ENCODE measurements around the gene LSG1. TPM values are rescaled to one million over a fixed set of nuclear protein-coding genes. Genes with fewer than 3 reads are reported as not detected.
"Not testable (repeated sequence)": the region's sequence is repeated elsewhere in the genome, so short reads cannot be mapped to it uniquely, and the experiment has no call there.

The LSG1 gene
- total and polyA plus RNA-seq, 2 donors from 2014 or later, result 14.8 to 33.3 TPM

DNA sequence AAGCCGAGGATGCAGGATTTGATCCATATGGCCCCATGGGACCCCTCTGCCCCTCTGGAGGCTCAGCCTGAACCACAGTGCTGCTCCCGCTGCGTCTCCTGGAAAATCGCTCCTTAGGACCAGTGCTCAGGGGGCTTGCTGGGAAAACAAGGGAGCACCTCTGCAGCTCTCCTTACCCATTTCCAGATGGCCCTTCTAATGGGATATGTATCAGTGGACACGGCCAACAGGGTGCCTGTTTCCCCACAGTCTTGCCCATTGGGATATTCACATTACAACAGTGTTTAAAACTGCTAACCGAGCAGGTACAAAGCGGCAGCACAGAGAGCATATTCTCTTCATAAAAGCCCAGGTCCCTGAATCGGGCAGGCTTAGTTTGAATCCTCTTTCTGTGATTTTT, 65.8 kb downstream of the LSG1 start:
- no peak overlapping the region for H3K4me3 ChIP-seq (ENCODE audit: low read length in 3 of 3)
- intact Hi-C loops (cut with DNase I), result no loop called here
- FAIRE-seq, result no peak
- H3K9me3 ChIP-seq (ENCODE audit: control insufficient read depth in 2 of 3, insufficient read depth in 1 of 3, low read length in 3 of 3), result no peaks in the 10 kb centered on the region
- TF ChIP-seq, protein P1, sequence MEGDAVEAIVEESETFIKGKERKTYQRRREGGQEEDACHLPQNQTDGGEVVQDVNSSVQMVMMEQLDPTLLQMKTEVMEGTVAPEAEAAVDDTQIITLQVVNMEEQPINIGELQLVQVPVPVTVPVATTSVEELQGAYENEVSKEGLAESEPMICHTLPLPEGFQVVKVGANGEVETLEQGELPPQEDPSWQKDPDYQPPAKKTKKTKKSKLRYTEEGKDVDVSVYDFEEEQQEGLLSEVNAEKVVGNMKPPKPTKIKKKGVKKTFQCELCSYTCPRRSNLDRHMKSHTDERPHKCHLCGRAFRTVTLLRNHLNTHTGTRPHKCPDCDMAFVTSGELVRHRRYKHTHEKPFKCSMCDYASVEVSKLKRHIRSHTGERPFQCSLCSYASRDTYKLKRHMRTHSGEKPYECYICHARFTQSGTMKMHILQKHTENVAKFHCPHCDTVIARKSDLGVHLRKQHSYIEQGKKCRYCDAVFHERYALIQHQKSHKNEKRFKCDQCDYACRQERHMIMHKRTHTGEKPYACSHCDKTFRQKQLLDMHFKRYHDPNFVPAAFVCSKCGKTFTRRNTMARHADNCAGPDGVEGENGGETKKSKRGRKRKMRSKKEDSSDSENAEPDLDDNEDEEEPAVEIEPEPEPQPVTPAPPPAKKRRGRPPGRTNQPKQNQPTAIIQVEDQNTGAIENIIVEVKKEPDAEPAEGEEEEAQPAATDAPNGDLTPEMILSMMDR (IDR thresholded peaks at IDR 0.05; ENCODE audit: borderline replicate concordance, extremely low read depth, insufficient read depth), result no peak
- no peak for DNase-seq
- H3K27me3 ChIP-seq (ENCODE audit: control insufficient read depth, insufficient read depth, low read length), result no peaks in the 10 kb centered on the region
- no peak overlapping the region for H3K9ac ChIP-seq (ENCODE audit: low read length in 3 of 3)
- no peaks in the 10 kb centered on the region for H3K4me1 ChIP-seq (ENCODE audit: control insufficient read depth in 2 of 3, insufficient read depth in 2 of 3, low read depth in 1 of 3, low read length in 3 of 3)
- H3K36me3 ChIP-seq (ENCODE audit: control insufficient read depth in 2 of 3, insufficient read depth in 3 of 3, low read length in 3 of 3), result no peaks in the 10 kb centered on the region
- no peak overlapping the region for H3K27ac ChIP-seq (ENCODE audit: low read depth in 2 of 2, low read length in 2 of 2)

DNA sequence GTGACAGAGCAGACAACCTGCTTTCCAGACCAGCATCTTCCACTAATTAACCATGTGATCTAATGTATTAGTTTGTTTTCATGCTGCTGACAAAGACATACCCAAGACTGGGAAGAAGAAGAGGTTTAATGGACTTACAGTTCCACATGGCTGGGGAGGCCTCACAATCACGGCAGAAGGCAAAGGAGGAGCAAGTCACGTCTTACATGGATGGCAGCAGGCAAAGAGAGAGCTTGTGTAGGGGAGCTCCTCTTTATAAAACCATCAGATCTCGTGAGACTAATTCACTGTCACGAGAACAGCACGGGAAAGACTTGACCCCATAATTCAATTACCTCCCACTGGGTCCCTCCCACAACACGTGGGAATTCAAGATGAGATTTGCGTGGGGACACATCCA, 66.7 kb downstream of the LSG1 start:
- H3K36me3 ChIP-seq (ENCODE audit: control insufficient read depth in 2 of 3, insufficient read depth in 3 of 3, low read length in 3 of 3); H3K9me3 ChIP-seq (ENCODE audit: control insufficient read depth in 2 of 3, insufficient read depth in 1 of 3, low read length in 3 of 3); intact Hi-C loops (cut with DNase I); H3K27me3 ChIP-seq (ENCODE audit: control insufficient read depth, insufficient read depth, low read length); FAIRE-seq; H3K4me1 ChIP-seq (ENCODE audit: control insufficient read depth in 2 of 3, insufficient read depth in 2 of 3, low read depth in 1 of 3, low read length in 3 of 3); H3K27ac ChIP-seq (ENCODE audit: low read depth in 2 of 2, low read length in 2 of 2); H3K4me3 ChIP-seq (ENCODE audit: low read length in 3 of 3); H3K9ac ChIP-seq (ENCODE audit: low read length in 3 of 3); DNase-seq: not testable (repeated sequence)

DNA sequence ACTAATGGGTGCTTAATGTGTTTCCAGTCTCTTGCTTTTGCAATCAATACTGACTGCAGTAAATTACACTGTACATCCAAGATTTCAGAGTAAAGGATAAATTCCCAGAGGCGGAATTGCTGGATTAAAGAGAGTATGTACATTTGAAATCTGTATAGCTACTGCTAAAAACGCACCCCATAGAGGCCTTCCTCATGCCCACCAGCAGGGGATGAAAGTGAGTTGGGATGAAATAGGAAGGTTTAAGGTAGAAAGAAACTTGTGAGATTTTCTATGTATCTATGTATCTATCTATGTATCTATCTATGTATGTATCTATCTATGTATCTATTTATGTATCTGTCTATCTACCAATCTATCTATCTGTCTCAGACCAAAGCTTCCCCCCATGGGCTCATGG, 67.2 kb downstream of the LSG1 start:
- no peak for DNase-seq
- H3K4me3 ChIP-seq (ENCODE audit: low read length in 3 of 3), result no peak overlapping the region
- H3K9me3 ChIP-seq (ENCODE audit: control insufficient read depth in 2 of 3, insufficient read depth in 1 of 3, low read length in 3 of 3), result no peaks in the 10 kb centered on the region
- no peaks in the 10 kb centered on the region for H3K36me3 ChIP-seq (ENCODE audit: control insufficient read depth in 2 of 3, insufficient read depth in 3 of 3, low read length in 3 of 3)
- H3K4me1 ChIP-seq (ENCODE audit: control insufficient read depth in 2 of 3, insufficient read depth in 2 of 3, low read depth in 1 of 3, low read length in 3 of 3), result no peaks in the 10 kb centered on the region
- FAIRE-seq, result no peak
- H3K27me3 ChIP-seq (ENCODE audit: control insufficient read depth, insufficient read depth, low read length), result no peaks in the 10 kb centered on the region
- TF ChIP-seq, protein P1 (IDR thresholded peaks at IDR 0.05; ENCODE audit: borderline replicate concordance, extremely low read depth, insufficient read depth), result no peak
- H3K9ac ChIP-seq (ENCODE audit: low read length in 3 of 3), result no peak overlapping the region
- intact Hi-C loops (cut with DNase I), result no loop called here
- no peak overlapping the region for H3K27ac ChIP-seq (ENCODE audit: low read depth in 2 of 2, low read length in 2 of 2)

DNA sequence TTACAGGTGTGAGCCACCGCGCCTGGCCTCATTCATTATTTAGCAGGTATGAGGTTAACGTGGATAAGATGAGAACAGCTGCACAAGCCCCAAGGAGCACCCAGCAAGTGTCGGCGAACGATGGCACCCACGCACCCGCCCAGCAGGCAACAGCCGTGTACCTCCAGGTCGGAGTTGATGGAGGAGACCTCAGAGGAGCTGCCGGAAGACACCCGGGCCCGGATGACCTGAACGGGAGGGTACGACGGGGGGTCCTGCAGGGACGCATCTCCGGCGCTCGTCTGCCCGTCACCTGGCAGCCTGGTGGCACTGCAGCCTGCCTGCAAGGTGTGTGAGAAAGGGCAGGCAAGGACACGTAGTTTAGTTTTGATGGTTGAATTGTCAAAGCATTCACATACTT, 67.9 kb downstream of the LSG1 start:
- Histone ChIP-seq H3K9me3 (ENCODE audit: control insufficient read depth in 2 of 3, insufficient read depth in 1 of 3, low read length in 3 of 3) (no peaks in the 10 kb centered on the region), H3K4me3 (ENCODE audit: low read length in 3 of 3) (no peak overlapping the region), H3K36me3 (ENCODE audit: control insufficient read depth in 2 of 3, insufficient read depth in 3 of 3, low read length in 3 of 3) (no peaks in the 10 kb centered on the region), H3K9ac (ENCODE audit: low read length in 3 of 3) (no peak overlapping the region), H3K27me3 (ENCODE audit: control insufficient read depth, insufficient read depth, low read length) (no peaks in the 10 kb centered on the region), H3K27ac (ENCODE audit: low read depth in 2 of 2, low read length in 2 of 2) (no peak overlapping the region), H3K4me1 (ENCODE audit: control insufficient read depth in 2 of 3, insufficient read depth in 2 of 3, low read depth in 1 of 3, low read length in 3 of 3) (no peaks in the 10 kb centered on the region)
- TF ChIP-seq, protein P1 (IDR thresholded peaks at IDR 0.05; ENCODE audit: borderline replicate concordance, extremely low read depth, insufficient read depth), result no peak
- DNase-seq (no peak), FAIRE-seq (no peak)
- intact Hi-C loops (cut with DNase I), result no loop called here

Data from kidney (tissue), 14 donors.